EL (cell line): ENCODE results near the gene EDN3.
"Not testable (repeated sequence)": the region's sequence is repeated elsewhere in the genome, so short reads cannot be mapped to it uniquely, and the experiment has no call there.

Experiments
- DNase-seq: peaks from one replicate; pipeline ENCODE4 v3.0.0-alpha.2; 2016

The EDN3 gene

DNA sequence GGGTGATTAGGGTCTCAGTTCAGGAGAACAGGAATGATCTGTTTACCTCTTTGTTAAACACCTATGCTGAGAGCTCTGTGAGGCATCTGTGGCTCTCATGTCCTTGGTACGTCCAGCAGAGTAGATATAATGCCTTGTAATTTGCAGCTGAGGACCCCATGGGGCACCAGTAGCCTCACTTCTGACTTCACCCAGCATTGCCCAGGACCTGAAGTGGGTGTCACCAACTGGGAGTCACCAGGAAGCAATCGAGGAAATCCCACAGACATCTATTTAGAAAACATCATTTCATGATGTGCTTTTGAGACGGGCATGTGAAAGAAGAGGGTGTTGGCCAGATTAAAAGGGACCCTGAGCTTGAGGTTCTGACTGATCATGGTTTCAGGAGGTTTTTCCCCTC is 8.8 kb downstream of the EDN3 start:
- DNase-seq = no peak

DNA sequence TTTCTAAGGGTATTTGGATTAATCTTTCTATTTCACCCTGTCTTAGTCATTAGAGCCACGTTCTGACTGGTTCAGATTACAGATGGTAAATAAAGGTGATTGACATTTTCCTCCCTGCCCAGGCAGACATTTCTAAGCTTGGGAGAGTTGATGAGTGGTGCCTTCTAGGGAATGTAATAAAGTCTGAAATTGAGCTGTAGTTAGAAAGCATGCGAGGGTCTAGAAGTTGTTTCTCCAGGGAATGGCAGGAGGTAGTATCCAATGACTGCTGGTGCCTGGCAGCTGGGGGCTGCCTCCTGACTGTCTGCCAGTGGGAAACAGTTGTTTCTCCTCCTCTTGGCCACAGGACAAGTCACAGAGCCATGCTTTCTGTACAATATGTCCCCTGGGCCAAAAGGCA is 14.6 kb downstream of the EDN3 start:
- DNase-seq = no peak

DNA sequence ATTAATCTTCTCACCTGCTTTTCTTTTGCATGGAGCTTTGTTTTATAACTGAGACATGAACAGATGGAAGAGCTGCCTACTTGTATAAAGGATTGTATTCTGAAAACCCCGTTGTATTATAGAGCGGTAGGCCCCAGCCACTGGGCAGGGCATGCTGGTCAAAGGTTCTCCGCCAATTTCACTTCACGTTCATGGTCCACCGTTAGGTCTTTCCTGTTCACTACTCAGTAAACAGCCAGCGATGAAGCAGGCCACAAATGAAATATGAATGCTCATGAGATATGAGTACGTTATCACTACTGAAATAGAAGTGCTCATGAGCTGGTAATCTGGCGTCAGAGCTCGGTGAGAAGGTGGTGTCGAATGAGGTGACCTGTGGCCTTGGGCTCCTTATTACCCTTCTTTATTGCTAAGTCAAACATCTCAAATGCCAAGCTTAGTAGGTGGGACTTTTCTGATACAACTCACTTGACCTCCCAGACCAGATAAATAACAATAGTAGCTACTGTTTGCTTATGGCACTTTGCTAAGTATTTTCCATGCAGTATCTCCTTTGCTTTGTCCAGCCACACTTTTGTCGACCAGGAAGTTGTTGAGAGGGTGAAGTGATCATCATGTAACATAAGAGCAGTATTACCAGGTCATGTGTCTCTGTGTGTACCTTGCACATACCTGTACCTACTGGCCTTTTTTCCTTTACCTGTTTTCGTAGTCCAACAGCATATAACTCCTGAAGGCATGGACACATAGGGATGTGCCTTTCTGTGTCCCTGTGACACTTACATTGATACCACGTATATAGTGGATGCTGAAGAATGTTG is 16.7 kb downstream of the EDN3 start:
- DNase-seq = no peak

DNA sequence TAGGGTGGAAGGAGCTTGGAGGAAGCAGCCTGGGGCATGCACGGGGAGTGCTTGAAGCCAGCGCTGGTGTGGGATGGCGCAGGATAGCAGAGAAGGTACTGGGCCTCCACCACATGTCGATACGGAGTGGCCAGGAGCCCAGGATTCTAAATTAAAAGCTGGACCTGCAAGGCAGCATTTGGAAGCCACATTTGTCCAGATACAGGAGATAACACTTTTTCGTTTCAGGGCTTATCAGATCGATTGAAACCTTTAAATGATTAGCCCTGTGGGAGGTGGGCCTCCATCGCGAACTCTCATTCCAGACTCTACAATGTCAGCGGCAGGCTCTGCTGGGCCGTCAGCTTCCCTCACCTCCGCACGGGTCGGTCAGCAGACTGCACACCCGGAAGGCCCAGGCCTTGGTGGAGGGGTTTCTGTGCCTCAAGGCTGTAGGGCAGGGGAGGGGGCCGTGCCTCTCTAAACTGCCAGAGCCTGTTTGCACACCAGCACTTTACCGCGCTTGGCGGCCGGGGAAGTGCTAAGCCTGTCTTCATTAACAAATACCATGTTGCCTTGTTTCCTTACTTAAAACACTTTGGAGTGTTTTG is 17.9 kb downstream of the EDN3 start:
- no peak for DNase-seq

DNA sequence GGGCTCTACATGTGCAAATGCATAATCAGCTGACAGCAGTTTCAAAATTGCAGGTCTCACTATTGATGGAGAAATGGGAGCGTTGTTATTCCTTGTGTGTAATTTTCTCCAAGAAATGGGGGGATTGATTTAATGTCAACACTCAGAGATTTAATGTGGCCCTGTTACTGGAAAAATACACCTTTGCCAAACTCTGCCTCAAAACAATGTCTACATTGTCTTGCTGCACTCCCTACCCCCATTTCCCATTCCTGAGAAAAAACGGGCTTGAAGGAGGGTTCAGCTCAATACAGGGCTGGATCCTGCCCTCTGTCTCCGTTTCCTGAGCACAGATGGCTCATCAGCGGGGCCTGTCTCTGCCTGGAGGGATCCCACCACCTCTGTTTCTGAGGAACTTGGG is 18.4 kb downstream of the EDN3 start:
- DNase-seq = no peak

DNA sequence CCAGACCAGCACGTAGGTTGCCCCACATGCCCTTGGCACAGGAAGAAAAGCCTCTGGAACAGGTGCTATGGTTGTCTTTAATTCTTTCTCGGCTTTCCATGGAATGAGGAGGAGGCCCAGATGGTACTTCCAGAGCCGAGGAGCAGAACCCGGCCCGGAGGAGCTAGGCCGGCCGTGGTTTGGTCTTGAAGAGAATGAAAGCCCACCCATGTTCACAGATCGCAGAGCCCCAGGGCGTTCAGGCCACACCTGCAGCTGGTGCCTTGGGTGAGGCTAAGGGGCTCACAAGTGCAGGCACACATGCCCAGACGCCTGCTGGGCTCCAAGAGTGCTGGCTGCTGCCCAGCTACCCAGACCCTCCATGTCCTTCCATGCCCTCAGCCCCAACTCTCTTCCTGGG is 20.0 kb downstream of the EDN3 start:
- DNase-seq = no peak

DNA sequence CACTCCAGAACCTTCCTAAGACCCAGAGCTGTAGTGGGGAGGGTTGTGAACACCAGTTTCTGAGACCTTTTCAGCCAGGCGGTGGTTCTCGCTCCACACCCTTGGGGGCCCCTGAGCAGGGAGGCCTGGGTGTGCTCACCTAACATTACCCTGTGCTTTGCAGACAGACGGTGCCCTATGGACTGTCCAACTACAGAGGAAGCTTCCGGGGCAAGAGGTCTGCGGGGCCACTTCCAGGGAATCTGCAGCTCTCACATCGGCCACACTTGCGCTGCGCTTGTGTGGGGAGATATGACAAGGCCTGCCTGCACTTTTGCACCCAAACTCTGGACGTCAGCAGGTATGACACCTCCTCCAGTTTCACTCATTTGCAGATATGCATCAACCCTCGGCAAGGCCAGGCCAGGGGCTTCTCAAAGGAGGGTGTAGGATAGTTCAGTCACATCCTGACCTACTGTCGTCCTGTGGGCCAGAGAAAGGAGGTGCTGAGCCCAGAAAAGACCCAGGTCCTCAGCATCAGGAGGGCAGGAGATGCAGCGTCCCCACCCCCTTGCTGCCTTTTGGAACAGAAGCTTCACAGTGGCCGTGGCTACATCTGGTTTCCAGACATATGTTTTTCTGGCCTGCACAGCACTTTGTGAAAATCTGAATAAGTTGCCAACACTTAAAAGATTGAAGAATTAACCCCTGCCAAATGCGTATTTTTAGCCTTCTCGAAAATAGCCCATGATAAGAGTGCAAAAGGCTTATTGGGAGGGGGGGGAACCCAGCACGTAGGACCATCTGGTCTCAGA is 20.6 kb downstream of the EDN3 start:
- DNase-seq = no peak

DNA sequence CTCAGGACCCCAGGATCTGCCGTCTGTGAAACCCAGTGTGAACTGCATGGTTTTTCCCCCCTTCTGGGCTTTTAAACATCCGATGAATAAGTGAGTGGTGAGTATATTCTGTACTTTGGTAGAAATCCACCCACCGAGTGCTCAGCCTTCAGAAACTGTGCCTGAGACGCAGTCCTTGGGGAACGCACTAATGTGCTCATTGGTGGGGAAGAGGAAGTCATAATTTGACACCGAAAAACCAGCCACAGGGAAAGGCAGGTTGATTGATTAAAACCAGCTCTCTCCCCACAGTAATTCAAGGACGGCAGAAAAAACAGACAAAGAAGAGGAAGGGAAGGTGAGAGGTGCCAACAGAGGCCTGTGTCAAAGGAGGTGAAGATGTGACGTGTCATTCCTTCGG is 21.7 kb downstream of the EDN3 start:
- DNase-seq = no peak

DNA sequence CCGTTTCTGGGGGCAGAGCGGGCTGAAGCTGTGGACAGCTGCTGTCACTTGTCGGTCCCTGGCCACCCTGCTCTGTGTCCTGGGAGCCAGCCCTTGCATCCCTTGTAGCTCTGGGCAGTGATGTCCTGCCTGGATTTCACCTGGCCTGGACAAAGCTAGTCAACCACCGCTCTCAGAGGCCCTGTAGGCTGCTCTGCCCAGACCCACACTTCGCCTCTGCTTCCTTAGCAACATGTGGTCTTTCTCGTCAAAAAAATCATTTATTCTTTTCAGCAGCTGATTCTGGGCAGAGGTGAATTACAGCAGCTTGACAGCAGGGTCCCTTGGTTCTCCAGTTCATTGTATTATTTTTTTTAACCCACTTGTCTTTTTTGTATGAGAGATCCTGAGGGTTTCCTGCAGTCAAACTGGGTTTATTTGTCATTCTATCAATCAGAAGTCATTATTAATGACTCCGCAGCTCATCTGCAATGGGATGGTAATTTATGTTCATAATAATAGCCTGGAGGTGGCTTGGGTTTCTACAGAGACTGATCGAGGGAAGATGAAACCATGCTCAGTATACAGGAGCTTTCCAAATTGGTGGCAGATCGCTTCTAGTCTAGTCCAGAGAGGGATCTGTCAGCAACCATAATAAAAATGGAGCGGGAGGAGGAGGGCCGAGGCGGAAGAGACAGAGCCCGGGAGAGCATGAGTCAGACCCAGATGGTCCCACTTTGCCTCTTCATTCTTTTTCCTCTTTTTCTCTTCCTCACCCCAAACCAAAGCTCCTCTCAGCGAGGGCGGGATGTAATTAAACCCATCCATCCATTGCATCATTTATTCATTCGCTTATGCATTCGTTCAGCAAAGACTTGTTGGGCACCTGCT is 22.4 kb downstream of the EDN3 start:
- no peak for DNase-seq

DNA sequence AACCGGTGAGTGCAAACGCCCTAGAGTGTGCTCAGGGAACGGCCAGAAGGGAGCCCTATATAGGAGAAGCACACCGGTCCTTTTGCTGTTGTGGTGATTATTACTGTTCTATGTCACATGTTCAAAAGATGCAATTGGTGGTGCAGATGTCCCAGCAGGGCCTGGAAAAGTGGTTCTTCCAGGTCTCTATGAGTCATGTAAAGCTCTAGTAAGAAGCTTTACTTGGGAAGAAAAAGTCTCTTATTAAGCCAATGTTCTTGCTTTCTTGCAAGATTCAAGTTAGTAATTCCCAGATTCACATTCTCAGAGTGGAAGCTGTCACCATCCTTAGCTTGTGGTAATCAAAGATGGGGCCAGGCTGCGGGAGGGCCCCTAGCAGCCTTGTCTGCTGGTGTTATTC is 23.3 kb downstream of the EDN3 start:
- DNase-seq = no peak

DNA sequence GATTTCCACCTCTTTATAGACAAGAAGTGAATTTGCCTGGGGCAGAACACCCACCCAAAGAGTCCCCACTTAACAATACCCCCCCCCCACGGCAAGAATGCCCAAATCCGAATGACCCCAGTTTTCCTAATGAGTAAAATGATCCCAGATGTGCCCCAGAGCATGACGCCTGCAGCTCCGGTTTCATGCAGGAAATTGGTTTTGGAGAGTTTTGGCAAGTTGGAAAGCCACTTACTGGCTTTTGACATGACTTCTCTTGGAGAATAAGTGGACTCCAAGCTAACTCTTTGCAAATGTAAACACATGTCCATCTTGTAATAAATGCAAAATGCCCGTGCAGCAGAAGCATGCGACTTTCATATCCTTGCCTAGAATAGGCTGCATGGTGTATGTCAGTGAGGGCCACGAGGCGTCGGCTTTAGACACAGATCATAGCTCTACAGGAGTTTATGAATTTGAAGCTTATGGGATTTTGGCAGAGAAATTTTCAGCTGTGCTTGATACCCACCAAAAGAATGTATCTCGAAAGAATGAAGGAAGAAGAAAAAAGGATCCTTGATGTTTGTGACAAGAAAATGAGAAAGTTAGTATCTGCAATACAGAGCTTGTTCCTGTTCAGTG is 24.2 kb downstream of the EDN3 start:
- DNase-seq = no peak

DNA sequence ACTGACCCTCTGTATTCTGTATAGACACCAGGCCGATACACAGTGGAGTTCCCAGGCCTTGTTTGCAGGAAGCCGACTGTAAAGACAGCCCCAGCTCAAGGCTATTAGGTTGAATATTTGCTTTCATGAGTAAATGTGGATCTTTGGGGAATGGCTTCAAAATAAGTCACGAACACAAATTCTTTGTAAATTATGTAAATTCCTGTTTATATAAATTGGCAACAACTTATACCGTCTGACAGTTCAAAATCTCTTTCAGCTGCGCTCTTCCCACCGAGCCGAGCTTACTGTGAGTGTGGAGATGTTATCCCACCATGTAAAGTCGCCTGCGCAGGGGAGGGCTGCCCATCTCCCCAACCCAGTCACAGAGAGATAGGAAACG is 24.7 kb downstream of the EDN3 start:
- DNase-seq = no peak

DNA sequence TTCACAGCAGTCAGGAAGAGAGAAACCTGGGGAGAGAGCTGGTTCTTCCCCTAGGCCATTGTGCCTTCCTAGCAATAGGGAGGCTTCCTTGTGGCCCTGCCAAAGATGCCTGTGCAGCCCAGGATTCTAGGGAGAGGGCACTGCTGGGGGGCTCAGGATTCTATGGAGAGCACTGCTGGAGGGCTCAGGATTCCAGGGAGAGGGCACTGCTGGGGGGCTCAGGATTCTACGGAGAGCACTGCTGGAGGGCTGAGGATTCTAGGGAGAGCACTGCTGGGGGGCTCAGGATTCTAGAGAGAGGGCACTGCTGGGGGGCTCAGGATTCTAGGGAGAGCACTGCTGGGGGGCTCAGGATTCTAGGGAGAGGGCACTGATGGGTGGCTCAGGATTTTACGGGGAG is 25.8 kb downstream of the EDN3 start:
- no peak for DNase-seq

DNA sequence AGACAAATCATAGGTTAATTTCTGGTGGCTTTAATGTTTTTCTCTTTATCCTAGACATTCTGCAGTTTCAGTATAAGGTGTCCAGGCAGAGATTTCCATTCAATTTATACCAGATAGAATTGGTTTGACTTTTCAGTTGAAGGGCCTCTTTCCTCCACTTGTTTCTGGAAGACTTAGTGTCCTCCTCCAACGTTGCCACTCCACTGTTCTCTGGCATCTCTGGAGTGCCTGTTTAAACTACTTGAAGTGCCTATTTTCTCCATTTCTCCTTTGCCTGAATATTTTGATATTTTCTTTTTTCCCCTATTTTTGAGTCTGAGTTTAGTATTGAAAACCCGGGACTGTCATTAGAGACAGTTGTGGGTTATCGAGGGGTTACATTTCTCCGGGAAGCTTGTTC is 27.7 kb downstream of the EDN3 start:
- DNase-seq = no peak

DNA sequence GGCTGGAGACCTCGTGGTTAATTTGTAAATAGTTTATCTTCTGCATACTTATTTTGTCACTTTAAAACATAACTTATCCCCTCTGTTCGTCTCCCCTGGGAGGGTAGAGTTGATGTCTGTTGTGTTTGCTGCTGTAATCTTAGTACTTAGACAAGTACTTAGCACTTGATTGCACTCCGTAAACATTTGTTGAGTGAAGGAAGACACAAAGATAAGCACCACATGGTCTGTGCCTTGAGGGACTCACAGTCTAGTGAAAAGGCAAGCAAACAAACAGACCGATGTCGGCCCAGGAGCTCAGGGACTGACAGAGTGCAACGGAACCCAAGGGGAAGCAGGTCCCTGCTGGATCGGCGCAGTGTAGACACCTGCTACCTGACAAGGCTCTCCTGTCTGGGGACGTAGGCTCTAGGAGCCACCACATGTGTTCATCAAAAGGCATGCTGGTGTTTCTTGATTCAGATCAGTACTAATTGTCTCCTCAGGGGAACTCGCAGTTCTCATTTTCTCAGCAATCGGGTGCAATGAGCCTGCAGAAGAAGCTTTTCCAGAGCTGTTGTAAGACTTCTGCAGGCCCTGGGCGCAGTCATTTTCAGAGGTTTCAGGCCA is 31.4 kb downstream of the EDN3 start:
- no peak for DNase-seq

DNA sequence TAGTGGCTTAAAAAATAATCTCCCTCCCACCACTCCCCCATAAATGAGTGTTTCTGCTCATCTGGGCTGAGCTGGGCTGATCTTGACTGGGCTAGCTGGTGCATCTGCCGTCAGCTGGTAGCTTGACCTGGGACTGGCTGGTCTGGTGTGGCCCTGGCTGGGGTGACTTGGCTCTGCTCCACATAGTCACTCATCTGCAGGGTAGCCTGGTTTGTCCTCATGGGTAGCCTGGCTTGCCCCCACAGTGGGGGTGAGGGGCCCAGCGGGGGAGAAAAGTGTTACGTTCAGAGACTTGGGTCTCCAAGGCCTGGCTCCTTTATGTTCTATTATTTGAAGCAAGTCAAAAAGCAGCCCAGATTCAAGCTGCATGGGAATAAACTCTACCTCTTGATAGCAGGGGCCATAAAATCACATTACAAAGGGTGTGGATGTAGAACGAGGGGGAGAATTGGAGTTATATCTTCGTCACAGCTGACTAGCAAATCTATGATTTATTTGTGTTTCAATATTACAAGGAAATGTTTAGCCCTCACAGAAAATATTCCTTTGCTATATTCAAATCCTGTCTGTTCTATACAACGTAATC is 32.9 kb downstream of the EDN3 start:
- DNase-seq = no peak

DNA sequence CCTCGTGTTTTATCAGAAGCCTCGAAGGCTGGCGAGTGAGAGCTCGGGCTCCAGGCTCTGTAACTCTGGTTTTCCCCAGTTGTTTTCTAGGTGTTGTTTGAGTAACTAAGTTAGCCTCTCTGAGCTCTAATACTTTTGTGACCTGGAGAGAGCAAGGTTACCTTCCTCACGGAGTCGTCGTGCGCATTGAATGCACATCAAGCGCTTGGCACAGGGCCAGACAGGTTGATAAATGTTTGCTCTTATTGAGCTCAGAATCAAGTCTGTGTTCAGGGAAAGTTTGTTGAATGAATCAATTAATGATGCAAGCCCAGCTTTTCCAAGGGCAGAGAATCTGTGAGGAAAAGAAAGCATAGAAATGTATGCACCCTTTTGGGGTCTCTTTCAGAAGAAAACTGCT is 33.5 kb downstream of the EDN3 start:
- no peak for DNase-seq

DNA sequence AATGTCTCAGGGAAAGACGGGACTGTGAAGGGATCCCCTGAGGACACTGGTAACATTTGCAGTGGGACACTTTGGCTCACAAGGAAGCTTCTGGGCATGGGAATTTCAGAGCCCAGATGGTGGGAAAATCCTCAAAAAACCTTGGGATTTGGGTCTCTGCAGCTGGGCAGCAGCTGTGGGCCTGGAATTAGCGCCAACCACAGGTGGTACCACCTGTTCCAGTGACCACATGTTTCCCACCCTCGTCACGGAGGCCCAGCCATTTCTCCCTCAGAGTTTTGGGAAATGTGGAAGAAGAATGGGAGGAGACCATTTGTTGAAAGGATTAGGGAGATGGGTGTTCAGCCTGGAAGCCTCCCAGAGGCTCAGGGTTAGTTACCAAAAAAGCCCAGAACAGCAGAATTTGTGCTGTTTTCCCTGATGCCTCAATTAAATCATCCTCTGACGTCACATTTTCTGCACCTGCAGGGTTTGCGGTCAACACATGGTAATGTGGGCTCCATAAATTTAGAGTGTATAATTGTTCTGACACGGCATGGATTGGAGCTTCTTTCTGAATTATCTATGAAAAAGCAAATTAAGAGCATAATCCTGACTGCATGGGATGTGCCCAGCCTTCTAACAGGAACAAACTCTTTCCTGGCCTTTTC is 34.4 kb downstream of the EDN3 start:
- DNase-seq = no peak

DNA sequence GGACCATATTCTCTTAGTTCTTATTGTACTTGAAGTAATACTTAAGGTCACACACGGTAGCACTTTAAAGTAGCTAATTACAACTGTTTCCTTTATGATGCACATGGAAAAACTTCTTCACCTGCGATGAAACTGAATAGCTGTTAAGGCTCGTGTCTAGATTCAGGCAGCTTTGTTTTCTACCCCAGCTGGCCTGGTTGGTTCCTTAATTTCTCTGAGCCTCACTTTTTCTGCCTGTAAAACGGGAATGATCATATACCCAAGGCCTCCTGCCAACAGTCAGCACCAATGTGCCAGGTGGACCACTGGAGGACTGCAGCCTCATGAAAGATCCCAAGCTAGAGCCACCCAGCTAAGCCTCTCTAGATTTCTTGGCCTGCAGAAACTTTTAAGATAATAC is 35.0 kb downstream of the EDN3 start:
- DNase-seq = no peak

DNA sequence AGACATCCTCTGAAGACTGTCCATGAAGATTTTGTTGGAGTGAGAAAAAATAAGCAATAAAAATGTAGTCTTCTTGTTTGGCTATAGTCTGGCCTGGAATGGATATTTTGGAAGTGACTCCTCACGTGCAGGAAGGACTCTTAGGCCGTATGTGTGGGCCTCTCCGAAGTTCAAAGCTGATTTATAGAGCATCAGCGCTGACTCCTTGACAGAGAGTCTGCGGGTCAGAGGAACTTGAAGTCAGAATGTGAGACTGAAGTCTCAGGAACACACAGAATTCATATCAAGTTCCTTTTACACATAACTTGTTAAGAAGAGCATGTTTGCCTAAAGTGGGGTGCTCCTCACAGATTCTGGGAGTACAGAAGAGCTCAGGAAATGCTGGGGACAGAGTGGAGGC is 36.1 kb downstream of the EDN3 start:
- DNase-seq = no peak

DNA sequence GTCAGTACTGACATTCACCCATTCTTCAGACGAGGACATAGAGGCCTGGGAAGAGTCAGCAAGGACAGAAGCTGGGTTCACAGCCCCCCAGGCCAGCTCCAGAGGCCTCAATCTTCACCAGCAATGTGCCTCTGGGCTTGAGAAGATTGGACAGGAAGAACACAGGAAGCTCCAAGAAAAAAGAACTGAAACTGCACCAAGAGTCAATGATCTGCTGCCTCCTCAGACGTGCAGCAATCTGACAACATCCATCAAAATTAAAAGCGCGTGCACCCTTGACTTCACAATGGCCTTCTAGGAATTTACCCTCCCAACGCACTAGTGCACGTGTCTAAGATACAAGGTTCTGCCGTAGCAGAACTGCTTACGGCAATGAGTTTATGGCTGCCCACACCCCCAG is 38.0 kb downstream of the EDN3 start:
- DNase-seq = not testable (repeated sequence)
